Lung microvascular endothelial cell (primary cell): ENCODE data around the gene BAIAP2L1. TPM values are rescaled to one million over a fixed set of nuclear protein-coding genes. Genes with fewer than 3 reads are reported as not detected.

Source experiments
- DNase-seq, 2 donors: peaks; one replicate each; pipeline versions ENCODE4 v3.0.0 to v3.0.0-alpha.2; 2010; ENCODE audit warnings: low read depth in 2 of 2
- total RNA-seq: library from RNA; depleted of rRNA; stranded (reverse); fragments of >200 nt; gene quantifications from 2 replicates; pipeline ENCODE4 v1.2.1, GENCODE V29; 2014

Gene BAIAP2L1
- total RNA-seq, 1 donor from 2014 or later = under 0.01 TPM

GRCh38 chr7:98294798-98295382 is 106.0 kb downstream of the BAIAP2L1 start:
- DNase-seq = peak; percentile 48 to 57

DNA sequence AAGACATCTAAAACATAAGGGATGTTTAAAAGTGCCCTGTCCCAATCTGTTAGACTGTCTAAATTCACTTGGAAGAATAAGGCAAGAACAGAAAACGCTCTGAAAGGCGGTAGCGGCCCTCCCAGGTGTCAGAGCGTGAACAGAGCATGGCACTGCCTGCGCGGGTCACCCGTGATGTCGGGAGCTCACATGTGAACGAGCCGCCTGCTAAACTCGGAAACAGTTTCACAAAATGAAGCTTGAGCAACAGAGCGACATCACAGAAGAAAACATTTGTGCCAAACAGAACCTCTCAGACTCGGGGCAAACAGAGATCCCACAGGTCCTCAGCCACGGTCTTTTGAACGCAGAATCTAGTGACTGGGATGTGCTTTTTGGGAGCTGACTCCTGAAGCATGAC is 106.6 kb downstream of the BAIAP2L1 start:
- no peak for DNase-seq

GRCh38 chr7:98293746-98294145 is 107.1 kb downstream of the BAIAP2L1 start:
- no peak for DNase-seq

- no peak for DNase-seq
These were observed 107.6 kb downstream of the BAIAP2L1 start for GRCh38 chr7:98293265-98293664.

DNA sequence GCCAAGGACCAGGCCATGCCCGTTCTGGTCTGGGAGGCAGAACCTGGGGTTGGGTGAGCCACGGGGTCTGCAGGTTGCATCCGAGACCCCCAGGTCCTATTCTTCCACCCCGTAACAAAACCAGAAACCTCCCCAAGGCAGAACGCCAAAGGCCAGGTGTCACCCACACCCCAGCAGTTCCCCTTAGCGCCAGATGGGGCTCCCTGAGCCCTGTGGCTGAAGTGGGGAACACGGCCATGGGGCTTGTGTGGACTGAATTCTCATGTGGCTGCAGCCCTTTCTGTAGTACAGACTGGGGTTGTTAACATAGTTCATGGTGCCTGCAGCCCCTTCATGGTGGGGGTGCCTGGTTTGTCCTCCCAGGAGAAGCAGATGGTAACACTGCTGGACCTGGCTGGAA is 109.2 kb downstream of the BAIAP2L1 start:
- DNase-seq = no peak

- DNase-seq = no peak
These were observed 111.5 kb downstream of the BAIAP2L1 start for GRCh38 chr7:98289333-98289875.

DNA sequence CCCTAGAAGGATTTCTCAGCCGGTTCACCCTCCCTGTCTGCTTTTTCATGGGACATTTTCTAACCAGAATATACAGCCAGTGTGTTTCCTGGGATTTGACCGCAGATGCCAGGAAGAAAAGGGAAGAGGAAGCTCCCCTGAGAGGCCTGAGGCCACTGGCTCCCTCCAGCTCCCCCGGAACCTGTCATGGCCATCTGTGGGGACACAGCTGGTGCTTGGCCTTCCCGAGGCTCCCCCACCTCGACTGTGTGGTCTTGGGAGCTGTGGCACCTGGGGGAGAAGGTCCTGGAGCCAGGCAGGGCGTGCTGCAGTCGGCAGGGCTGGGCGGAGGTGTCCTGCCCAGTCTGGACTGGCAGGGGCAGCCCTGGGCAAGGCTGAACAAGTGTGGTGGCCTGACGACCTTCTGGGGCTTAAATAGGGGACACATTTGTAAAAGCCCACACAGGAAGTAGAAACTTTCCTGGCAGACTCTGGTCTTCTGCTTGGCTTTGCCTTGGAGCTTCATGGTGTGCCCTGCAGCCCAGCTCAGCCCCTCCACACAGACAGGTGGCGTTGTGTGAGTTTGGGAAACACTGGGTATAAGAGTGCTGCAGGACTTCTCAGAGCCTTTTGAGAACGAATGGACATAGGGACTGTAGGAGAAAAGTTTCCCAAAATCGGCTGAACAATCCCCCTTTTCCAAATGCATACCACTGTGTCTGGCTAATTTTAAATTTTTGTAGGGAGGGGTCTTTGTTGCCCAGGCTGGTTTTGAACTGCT is 112.6 kb downstream of the BAIAP2L1 start:
- no peak for DNase-seq

DNA sequence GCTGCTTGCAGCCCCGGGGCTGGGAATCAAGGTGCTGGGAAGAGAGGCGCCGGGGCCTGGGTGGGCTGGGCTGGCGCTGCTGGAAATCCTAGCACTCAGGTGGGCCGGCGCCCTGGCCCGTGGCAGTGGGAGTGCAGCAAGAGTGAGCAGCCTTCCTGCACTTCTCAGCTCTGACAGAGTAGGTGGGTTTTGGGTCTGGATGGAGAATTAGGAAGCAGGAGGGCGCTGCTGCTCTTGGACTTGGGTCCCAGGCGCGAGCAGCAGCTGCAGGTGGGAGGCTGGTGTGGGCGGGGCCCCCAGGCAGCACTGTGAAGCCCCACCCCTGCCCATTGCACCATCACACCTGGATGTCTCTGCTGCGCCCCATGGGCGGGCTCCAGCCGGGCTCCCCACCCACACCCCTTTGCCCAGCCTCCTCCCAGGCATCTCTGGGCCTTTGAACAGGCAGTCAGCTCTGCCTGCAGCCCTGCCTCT is 113.4 kb downstream of the BAIAP2L1 start:
- no peak for DNase-seq

- DNase-seq = no peak
These were observed 114.0 kb downstream of the BAIAP2L1 start for GRCh38 chr7:98286701-98287485.

GRCh38 chr7:98286093-98286539 is 114.8 kb downstream of the BAIAP2L1 start:
- DNase-seq = peak; percentile 19 to 40

- no peak for DNase-seq
These were observed 115.5 kb downstream of the BAIAP2L1 start for GRCh38 chr7:98285157-98286092.

GRCh38 chr7:98284335-98285036 is 116.4 kb downstream of the BAIAP2L1 start:
- DNase-seq = peak; percentile 59 to 89

DNA sequence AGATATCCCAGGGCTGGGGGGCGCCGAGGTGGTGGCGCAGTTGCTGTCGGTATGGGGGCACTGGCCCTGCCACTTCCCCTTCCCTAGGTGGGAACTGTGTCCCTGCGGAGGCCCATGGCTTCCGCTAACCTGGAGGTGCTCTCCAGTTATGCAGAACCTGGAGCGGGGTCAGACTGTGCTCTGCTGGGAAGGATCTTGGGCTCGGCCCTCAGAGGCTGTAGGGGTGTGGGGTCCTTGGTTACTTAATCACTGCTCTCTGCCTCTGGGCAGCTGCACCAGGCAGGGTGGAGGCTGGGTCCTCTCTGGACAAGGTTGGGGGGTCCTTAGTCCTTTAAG is 117.0 kb downstream of the BAIAP2L1 start:
- peak in 1 of 2 donors; percentile 18 for DNase-seq

DNA sequence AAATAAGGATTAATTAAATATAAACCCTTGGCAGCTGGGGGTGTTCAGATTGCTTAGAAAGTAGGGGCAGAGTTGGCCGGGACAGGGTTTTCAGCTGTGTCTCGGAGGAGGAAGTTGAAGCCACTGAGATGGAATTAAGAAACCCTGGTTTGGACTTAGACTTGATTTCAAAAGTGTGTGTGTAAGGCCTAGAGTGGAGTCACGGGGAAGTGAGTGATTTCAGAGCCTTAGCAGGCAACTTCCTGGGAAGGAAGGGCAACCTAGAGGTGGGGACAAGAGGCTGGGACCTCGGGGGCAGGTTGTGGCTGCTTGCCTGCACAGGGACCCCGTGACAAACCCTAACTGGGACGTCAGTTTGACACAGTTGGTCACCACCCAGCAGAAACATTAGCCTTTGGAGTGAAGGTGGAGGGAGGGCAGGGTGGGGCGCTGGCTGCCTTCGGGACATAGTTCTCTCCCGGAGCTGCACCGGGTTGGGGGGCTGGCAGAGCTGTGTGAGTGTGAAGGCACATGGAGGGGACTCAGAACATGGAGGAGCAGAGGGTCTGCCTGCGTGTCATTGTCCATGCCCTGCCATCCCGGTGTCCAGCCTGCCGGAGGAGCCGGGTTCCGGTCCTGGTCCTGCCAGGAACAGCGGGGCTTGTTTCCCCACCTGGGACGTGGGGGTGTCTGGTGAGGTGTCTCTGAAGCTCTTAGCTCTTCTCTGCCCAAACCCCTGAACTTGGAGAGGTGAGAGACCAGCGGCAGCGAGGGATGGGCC is 117.6 kb downstream of the BAIAP2L1 start:
- DNase-seq = peak; percentile 21 to 80

- DNase-seq = peak; percentile 37 to 38
These were observed 118.2 kb downstream of the BAIAP2L1 start for GRCh38 chr7:98282703-98283102.

- peak; percentile 23 to 31 for DNase-seq
These were observed 118.9 kb downstream of the BAIAP2L1 start for GRCh38 chr7:98281757-98282606.

GRCh38 chr7:98280791-98281756 is 119.8 kb downstream of the BAIAP2L1 start, which contains the start of gene BRI3:
Gene BRI3, plus strand, starts transcription at chr7:98281686. Its CDS starts 110 bp downstream, at chr7:98281796.
- DNase-seq = peak; percentile 90 to 92
